Psoas muscle (tissue), 8 donors: ENCODE data around the gene ANKMY1. TPM values are rescaled to one million over a fixed set of nuclear protein-coding genes. Genes with fewer than 3 reads are reported as not detected.

Source experiments
- ATAC-seq, 4 donors: fragments of 200-7000 bp; cut with Tn5 transposase; one replicate each; pipeline ENCODE4 v1.9.1; 2020; ENCODE audit warnings: moderate library complexity in 3 of 4, mild to moderate bottlenecking in 2 of 4
- DNase-seq, 2 donors: peaks; one replicate each; pipeline ENCODE4 v3.0.0-alpha.2; 2020
- H3K27ac ChIP-seq: fragments of 200-600 bp; one replicate; pipeline ENCODE4 v1.8.0; 2022
- H3K27me3 ChIP-seq, 3 donors: fragments of 200-600 bp in 1 of 3; one replicate each; pipeline versions ENCODE4 v1.6.1 to v1.8.0; 2013 to 2022; ENCODE audit warnings: low read length in 2 of 3, mild to moderate bottlenecking in 2 of 3, moderate library complexity in 1 of 3; ENCODE audit not compliant: insufficient read depth in 3 of 3
- H3K36me3 ChIP-seq, 2 donors: fragments of 200-600 bp in 1 of 2; one replicate each; pipeline versions ENCODE4 v1.6.1 to v1.8.0; 2013 to 2022; ENCODE audit warnings: low read depth in 1 of 2, mild to moderate bottlenecking in 1 of 2, moderate library complexity in 1 of 2; ENCODE audit not compliant: insufficient read depth in 1 of 2
- H3K4me1 ChIP-seq: fragments of 200-600 bp; one replicate; pipeline ENCODE4 v1.8.0; 2022
- H3K4me3 ChIP-seq: fragments of 200-600 bp; one replicate; pipeline ENCODE4 v1.8.0; 2022; ENCODE audit warnings: mild to moderate bottlenecking
- H3K9me3 ChIP-seq: fragments of 200-600 bp; one replicate; pipeline ENCODE4 v1.8.0; 2022
- WGBS, 3 donors: extraction: QIAGEN DNeasy Blood & Tissue Kit; methylation state at CpG; one replicate each; pipeline versions ENCODE4 v1.1.6 to v1.1.7; 2013; 5-methylcytosine and 5-hydroxymethylcytosine counted together
- intact Hi-C, 2 donors: fragments of 100-400 bp; cut with DNase I; formaldehyde crosslinking; loops; one replicate each; pipeline versions ENCODE4 v1.11.0 to v1.14.2; 2022
- polyA plus RNA-seq, 3 donors: library from polyadenylated mRNA; stranded (reverse); fragments of 200-250 nt; gene quantifications; one replicate each; pipeline ENCODE4 v1.2.3, GENCODE V29; 2013
- total RNA-seq, 4 donors: library from RNA; stranded (reverse); fragmentation: NEBNext Ultra II Directional in 2 of 4; extraction: Animal tissue kit (Norgen Biotek cat#: 25700) in 2 of 4; gene quantifications; one replicate each; pipeline versions ENCODE4 v1.2.1 to v1.2.4, GENCODE V29; 2021 to 2023
- TF ChIP-seq, protein P1 (sequence below): fragments of 200-600 bp; IDR thresholded peaks from one replicate; pipeline ENCODE4 v1.8.0; 2022; ENCODE audit warnings: antibody characterized with exemption
- donor health status: healthy with polysubstance abuse.
- donor health status: DM: no; HTN: no; CAD: no; lungs with moderate emphysema.
- donor health status: Bipolar disorder and iron deficiency.
- donor health status: healthy.
- donor health status: DM: yes; HTN: yes; CAD: no.
- donor health status: DM: no; HTN: no; CAD: no.
- donor health status: DM: no; HTN: no; CAD: no.
- donor health status: DM: yes; HTN: yes; CAD: no.

ANKMY1 gene
- total and polyA plus RNA-seq, 7 donors, result 1.4 to 5.8 (median 3.0) TPM

DNA sequence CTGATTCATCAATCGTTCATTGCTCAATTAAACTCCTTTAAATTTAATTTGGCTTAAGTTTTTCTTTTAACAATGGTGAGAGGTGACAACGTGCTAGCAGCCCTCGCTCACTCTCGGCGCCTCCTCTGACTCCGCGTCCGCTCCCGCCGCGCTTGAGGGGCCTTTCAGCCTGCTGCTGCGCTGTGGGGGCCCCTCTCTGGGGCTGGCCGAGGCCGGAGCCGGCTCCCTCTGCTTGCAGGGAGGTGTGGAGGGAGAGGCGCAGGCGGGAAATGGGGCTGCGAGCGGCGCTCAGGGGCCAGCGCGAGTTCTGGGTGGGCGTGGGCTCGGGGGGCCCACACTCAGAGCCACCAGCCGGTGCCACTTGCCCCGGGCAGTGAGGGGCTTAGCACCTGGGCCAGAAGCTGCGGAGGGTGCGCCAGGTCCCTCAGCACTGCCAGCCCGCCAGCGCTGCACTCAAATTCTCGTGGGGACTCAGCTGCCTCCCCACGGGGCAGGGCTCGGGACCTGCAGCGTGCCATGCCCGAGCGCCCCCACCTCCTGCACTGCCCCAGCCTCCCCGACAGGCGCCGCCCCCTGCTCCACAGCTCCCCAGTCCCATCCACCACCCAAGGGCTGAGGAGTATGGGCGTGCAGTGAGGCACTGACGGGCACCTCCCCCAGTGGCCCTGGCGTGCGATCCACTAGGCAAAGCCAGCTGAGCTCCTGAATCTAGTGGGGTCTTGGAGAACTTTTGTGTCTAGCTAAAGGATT is 19.6 kb downstream of the ANKMY1 start:
- no peaks in the 10 kb centered on the region for H3K9me3 ChIP-seq
- intact Hi-C loops, result no loop called here
- no peak overlapping the region for H3K4me3 ChIP-seq
- no peaks in the 10 kb centered on the region for H3K27me3 ChIP-seq
- DNase-seq (no peak), ATAC-seq (no peak)
- no peaks in the 10 kb centered on the region for H3K4me1 ChIP-seq
- H3K27ac ChIP-seq, result no peak overlapping the region
- TF ChIP-seq, protein P1, sequence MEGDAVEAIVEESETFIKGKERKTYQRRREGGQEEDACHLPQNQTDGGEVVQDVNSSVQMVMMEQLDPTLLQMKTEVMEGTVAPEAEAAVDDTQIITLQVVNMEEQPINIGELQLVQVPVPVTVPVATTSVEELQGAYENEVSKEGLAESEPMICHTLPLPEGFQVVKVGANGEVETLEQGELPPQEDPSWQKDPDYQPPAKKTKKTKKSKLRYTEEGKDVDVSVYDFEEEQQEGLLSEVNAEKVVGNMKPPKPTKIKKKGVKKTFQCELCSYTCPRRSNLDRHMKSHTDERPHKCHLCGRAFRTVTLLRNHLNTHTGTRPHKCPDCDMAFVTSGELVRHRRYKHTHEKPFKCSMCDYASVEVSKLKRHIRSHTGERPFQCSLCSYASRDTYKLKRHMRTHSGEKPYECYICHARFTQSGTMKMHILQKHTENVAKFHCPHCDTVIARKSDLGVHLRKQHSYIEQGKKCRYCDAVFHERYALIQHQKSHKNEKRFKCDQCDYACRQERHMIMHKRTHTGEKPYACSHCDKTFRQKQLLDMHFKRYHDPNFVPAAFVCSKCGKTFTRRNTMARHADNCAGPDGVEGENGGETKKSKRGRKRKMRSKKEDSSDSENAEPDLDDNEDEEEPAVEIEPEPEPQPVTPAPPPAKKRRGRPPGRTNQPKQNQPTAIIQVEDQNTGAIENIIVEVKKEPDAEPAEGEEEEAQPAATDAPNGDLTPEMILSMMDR, result no peak
- H3K36me3 ChIP-seq, result peaks cover 0 to 19% of the 10 kb centered on the region in 2 donors
- 95 to 98% (median 96%) methylated on average over 38 to 43 of the region's 43 CpGs for WGBS, 3 donors

DNA sequence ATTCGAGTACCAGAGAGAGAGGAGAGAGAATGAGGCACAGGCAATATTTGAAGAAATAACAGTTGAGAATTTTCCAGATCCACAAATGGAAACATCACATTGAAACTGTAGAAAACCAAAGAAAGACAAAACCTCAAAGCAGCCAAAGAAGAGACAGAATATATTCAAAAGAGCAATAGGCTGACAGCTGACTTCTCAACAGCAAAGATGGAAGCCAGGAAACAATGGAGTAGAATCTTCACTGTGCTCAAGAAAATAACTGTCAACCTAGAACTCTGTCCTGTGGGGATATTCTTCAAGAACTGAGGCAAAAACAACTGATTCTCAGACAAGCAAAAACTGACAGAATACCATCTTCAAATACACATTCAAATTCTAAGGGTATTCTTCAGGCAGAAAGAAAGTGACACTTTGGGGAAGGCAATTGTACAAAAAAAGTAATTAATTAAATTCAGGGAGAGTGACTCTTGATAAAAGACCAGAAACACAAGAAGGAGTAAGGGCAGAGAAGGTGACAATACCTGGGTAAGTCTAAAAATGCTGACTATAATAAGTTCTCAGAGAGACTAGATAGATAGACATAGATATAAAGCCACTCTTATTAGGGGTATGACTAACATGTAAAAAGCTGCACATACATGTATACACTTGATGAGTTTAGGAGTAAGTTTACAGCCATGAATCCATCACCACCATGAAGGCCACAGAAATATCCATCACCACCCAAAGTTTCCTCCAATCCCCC is 25.6 kb downstream of the ANKMY1 start:
- DNase-seq, result no peak
- WGBS, 3 donors, result 95 to 100% (median 98%) methylated on average over 1 of the region's 1 CpG
- Histone ChIP-seq H3K4me3 (no peak overlapping the region), H3K27ac (no peak overlapping the region), H3K4me1 (no peaks in the 10 kb centered on the region), H3K27me3 (no peaks in the 10 kb centered on the region), H3K9me3 (peaks cover 8% of the 10 kb centered on the region), H3K36me3 (peaks cover 0 to 8% of the 10 kb centered on the region in 2 donors)
- intact Hi-C loops, result no loop called here
- TF ChIP-seq, protein P1, result no peak
- no peak for ATAC-seq

DNA sequence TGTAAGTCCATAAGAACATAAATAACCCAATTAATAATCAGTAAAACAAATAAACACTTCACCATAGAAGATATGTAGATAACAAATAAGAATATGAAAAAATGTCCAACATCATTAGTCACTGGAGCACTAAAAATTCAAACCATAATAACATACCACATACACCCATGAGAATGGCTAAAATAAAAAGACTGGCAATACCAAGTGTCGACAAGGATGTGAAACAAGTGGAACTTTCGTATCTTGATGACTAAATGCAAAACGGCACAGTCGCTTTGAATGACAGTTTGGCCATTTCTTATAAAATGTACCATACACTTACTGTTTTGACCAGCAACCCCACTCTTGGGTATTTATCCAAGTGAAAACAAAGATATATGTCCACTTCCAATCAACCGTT is 26.8 kb downstream of the ANKMY1 start:
- intact Hi-C loops, result no loop called here
- no peak for ATAC-seq
- Histone ChIP-seq H3K4me1 (no peaks in the 10 kb centered on the region), H3K27me3 (no peaks in the 10 kb centered on the region), H3K27ac (no peak overlapping the region), H3K36me3 (peaks cover 0 to 8% of the 10 kb centered on the region in 2 donors), H3K9me3 (peaks cover 8% of the 10 kb centered on the region), H3K4me3 (no peak overlapping the region)
- 97 to 99% (median 99%) methylated on average over 5 of the region's 5 CpGs for WGBS, 3 donors
- no peak for DNase-seq
- TF ChIP-seq, protein P1, result no peak

DNA sequence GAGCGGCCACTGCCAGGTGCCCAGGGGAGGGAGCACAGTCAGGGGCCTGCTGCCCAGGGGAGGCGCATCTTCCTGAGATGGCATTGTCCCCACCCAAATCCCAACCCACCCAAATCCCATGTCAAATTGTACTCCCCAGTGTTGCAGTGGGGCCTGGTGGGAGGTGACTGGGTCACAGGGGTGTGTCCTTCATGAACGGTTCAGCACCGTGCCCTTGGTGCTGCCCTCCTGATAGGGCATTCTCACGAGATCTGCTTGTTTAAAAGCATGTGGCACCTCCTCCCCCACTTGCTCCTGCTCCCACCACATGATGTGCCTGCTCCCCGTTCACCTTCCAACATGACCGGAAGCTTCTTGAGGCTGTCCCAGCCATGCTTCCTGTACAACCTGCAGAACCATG is 27.6 kb downstream of the ANKMY1 start:
- DNase-seq, result no peak
- peaks cover 0 to 8% of the 10 kb centered on the region in 2 donors for H3K36me3 ChIP-seq
- TF ChIP-seq, protein P1, result no peak
- WGBS, 3 donors, result 90 to 100% (median 99%) methylated on average over 6 to 7 of the region's 7 CpGs
- no peaks in the 10 kb centered on the region for H3K27me3 ChIP-seq
- peaks cover 8% of the 10 kb centered on the region for H3K9me3 ChIP-seq
- intact Hi-C loops, result no loop called here
- no peak overlapping the region for H3K4me3 ChIP-seq
- no peak overlapping the region for H3K27ac ChIP-seq
- H3K4me1 ChIP-seq, result no peaks in the 10 kb centered on the region
- ATAC-seq, result no peak
